Cardiac septum (tissue), 1 donor: ENCODE results near the gene TPST2. TPM values are rescaled to one million over a fixed set of nuclear protein-coding genes. Genes with fewer than 3 reads are reported as not detected.

Experiments
- DNase-seq: peaks from one replicate; pipeline ENCODE4 v3.0.0-alpha.2; 2020; ENCODE audit warnings: low spot score
- intact Hi-C: fragments of 100-400 bp; cut with DNase I; formaldehyde crosslinking; loops from one replicate; pipeline ENCODE4 v1.14.0; 2022
- total RNA-seq: library from RNA; stranded (reverse); fragmentation: NEBNext Ultra II Directional; extraction: Animal tissue kit (Norgen Biotek cat#: 25700); gene quantifications from one replicate; pipeline ENCODE4 v1.2.1, GENCODE V29; 2021
- donor health status: DM: no; HTN: no; CAD: no.

The TPST2 gene
- total RNA-seq, 1 donor from 2014 or later: 22.0 TPM

GRCh38 chr22:26516503-26516902 is 73.4 kb downstream of the TPST2 start:
- intact Hi-C loops: no loop called here
- no peak for DNase-seq

GRCh38 chr22:26515931-26516330 is 74.0 kb downstream of the TPST2 start:
- intact Hi-C loops: no loop called here
- DNase-seq: no peak

GRCh38 chr22:26514419-26515161 is 75.3 kb downstream of the TPST2 start:
- DNase-seq: no peak
- intact Hi-C loops: no loop called here

GRCh38 chr22:26513838-26514237 is 76.1 kb downstream of the TPST2 start:
- no peak for DNase-seq
- intact Hi-C loops: loop anchor here (2.0 kb wide), 1 partner anchor 31 kb away; the partner anchor contains the start of genes HPS4 and SRRD

GRCh38 chr22:26512149-26512793 is 77.7 kb downstream of the TPST2 start, which contains the start of gene TFIP11:
Gene TFIP11 (minus strand): TSS chr22:26512473. CDS start chr22:26510272, 2,201 bp downstream.
- intact Hi-C loops: loop anchor here (2.0 kb wide), 1 partner anchor 29 kb away; the partner anchor contains the start of genes HPS4 and SRRD
- DNase-seq: peak; percentile 98

- no peak for DNase-seq
- intact Hi-C loops: no loop called here
Observed at GRCh38 chr22:26508148-26508547, 81.8 kb downstream of the TPST2 start.

- DNase-seq: no peak
- intact Hi-C loops: loop anchor here (2.0 kb wide), 1 partner anchor 87 kb away; the partner anchor contains the start of gene TPST2
Observed at GRCh38 chr22:26503758-26504157, 86.2 kb downstream of the TPST2 start.

GRCh38 chr22:26502688-26503561 is 87.0 kb downstream of the TPST2 start:
- no peak for DNase-seq
- intact Hi-C loops: no loop called here

- DNase-seq: no peak
- intact Hi-C loops: no loop called here
Observed at GRCh38 chr22:26501996-26502395, 87.9 kb downstream of the TPST2 start.

GRCh38 chr22:26499188-26499703 is 90.7 kb downstream of the TPST2 start:
- DNase-seq: no peak
- intact Hi-C loops: no loop called here

GRCh38 chr22:26496456-26496855 is 93.5 kb downstream of the TPST2 start:
- intact Hi-C loops: no loop called here
- no peak for DNase-seq

GRCh38 chr22:26494506-26494905 is 95.4 kb downstream of the TPST2 start:
- intact Hi-C loops: no loop called here
- no peak for DNase-seq

- intact Hi-C loops: no loop called here
- no peak for DNase-seq
Observed at GRCh38 chr22:26492220-26492619, 97.7 kb downstream of the TPST2 start.

- DNase-seq: no peak
- intact Hi-C loops: no loop called here
Observed at GRCh38 chr22:26489447-26490036, 100.4 kb downstream of the TPST2 start.

- no peak for DNase-seq
- intact Hi-C loops: no loop called here
Observed at GRCh38 chr22:26487996-26488395, 101.9 kb downstream of the TPST2 start.

GRCh38 chr22:26486394-26486793 is 103.5 kb downstream of the TPST2 start:
- intact Hi-C loops: no loop called here
- no peak for DNase-seq

GRCh38 chr22:26485806-26486390 is 104.0 kb downstream of the TPST2 start:
- intact Hi-C loops: no loop called here
- DNase-seq: no peak

GRCh38 chr22:26485013-26485412 is 104.9 kb downstream of the TPST2 start:
- DNase-seq: no peak
- intact Hi-C loops: no loop called here

- intact Hi-C loops: no loop called here
- no peak for DNase-seq
Observed at GRCh38 chr22:26484360-26484706, 105.6 kb downstream of the TPST2 start.
